Lung (tissue), 12 donors: ENCODE results near the gene CTDSPL. TPM values are rescaled to one million over a fixed set of nuclear protein-coding genes. Genes with fewer than 3 reads are reported as not detected.
"Not testable (repeated sequence)": the region's sequence is repeated elsewhere in the genome, so short reads cannot be mapped to it uniquely, and the experiment has no call there.

Experiments used
- ATAC-seq: fragments of 200-7000 bp; cut with Tn5 transposase; one replicate; pipeline ENCODE4 v1.9.1; 2020; ENCODE audit warnings: moderate number of reproducible peaks; ENCODE audit not compliant: insufficient read depth, low FRiP score
- DNase-seq, 3 donors: peaks; one replicate each; pipeline ENCODE4 v3.0.0-alpha.2; 2013 to 2017
- H3K27ac ChIP-seq, 2 donors: one replicate each; pipeline ENCODE4 v1.5.1; 2013; ENCODE audit warnings: mild to moderate bottlenecking in 2 of 2, moderate library complexity in 2 of 2, control low read depth in 1 of 2, inconsistent platforms in 1 of 2, low read depth in 1 of 2, low read length in 1 of 2
- H3K27me3 ChIP-seq, 3 donors: one replicate each; pipeline ENCODE4 v1.5.1; 2013; ENCODE audit warnings: low read length in 2 of 3; ENCODE audit not compliant: control insufficient read depth in 3 of 3, insufficient read depth in 3 of 3
- H3K36me3 ChIP-seq, 4 donors: one replicate each; pipeline ENCODE4 v1.5.1; 2013; ENCODE audit warnings: low read length in 4 of 4, mild to moderate bottlenecking in 1 of 4, moderate library complexity in 1 of 4; ENCODE audit not compliant: control insufficient read depth in 4 of 4, insufficient read depth in 4 of 4
- H3K4me1 ChIP-seq, 5 donors: one replicate each; pipeline ENCODE4 v1.5.1; 2013; ENCODE audit warnings: low read length in 5 of 5, mild to moderate bottlenecking in 2 of 5, moderate library complexity in 1 of 5; ENCODE audit not compliant: control insufficient read depth in 5 of 5, insufficient read depth in 5 of 5
- H3K4me3 ChIP-seq: one replicate; pipeline ENCODE4 v1.5.1; 2013; ENCODE audit warnings: mild to moderate bottlenecking, control low read depth, moderate library complexity
- H3K9ac ChIP-seq, 2 donors: one replicate each; pipeline ENCODE4 v1.5.1; 2013; ENCODE audit warnings: low read length in 2 of 2, control low read depth in 1 of 2; ENCODE audit not compliant: insufficient read depth in 1 of 2
- H3K9me3 ChIP-seq, 4 donors: one replicate each; pipeline ENCODE4 v1.5.1; 2013; ENCODE audit warnings: low read length in 3 of 4, mild to moderate bottlenecking in 1 of 4, moderate library complexity in 1 of 4; ENCODE audit not compliant: control insufficient read depth in 4 of 4, insufficient read depth in 3 of 4
- CTCF ChIP-seq: IDR thresholded peaks from 2 replicates; pipeline ENCODE4 v1.5.1; 2012; ENCODE audit warnings: mild to moderate bottlenecking; ENCODE audit errors: control extremely low read depth, extremely low read depth
- WGBS, 2 donors: extraction: QIAGEN DNeasy Blood & Tissue Kit; methylation state at CpG; one replicate each; pipeline ENCODE4 v1.1.7; 2013; 5-methylcytosine and 5-hydroxymethylcytosine counted together
- polyA plus RNA-seq, 2 donors: library from polyadenylated mRNA; stranded (reverse); fragments of 200-250 nt; gene quantifications; one replicate each; pipeline ENCODE4 v1.2.1, GENCODE V29; 2013
- total RNA-seq, 2 donors: library from RNA; depleted of rRNA in 1 of 2; stranded (reverse); fragments of >200 nt in 1 of 2; gene quantifications; one replicate each; pipeline ENCODE4 v1.2.1, GENCODE V29; 2014 to 2021
- donor health status: control.
- donor health status: control.
- donor health status: Bipolar disorder and iron deficiency.
- donor health status: healthy.
- donor health status: DM: yes; HTN: yes; CAD: no.

CTDSPL gene
- total and polyA plus RNA-seq, 4 donors = 12.5 to 79.1 (median 33.5) TPM

- no peak for TF ChIP-seq CTCF
- Histone ChIP-seq H3K4me1 (peaks cover 5 to 36% (median 6%) of the 10 kb centered on the region in 5 donors), H3K27me3 (no peaks in the 10 kb centered on the region), H3K4me3 (no peak overlapping the region), H3K9ac (no peak overlapping the region), H3K36me3 (peaks cover 0 to 25% (median 11%) of the 10 kb centered on the region in 4 donors), H3K9me3 (peaks cover 0 to 1% (median 0%) of the 10 kb centered on the region in 4 donors), H3K27ac (no peak overlapping the region)
- WGBS, 2 donors = 89 to 93% methylated on average over 2 of the region's 2 CpGs
- DNase-seq = peak in 2 of 3 donors; percentile 35 to 59
- ATAC-seq = no peak
Observed at GRCh38 chr3:37814547-37814946, 47.1 kb upstream of the CTDSPL start.

GRCh38 chr3:37815156-37815555 lies 46.5 kb upstream of the CTDSPL start:
- not testable (repeated sequence) for DNase-seq, H3K9me3 ChIP-seq, H3K4me3 ChIP-seq, H3K9ac ChIP-seq, H3K27ac ChIP-seq, H3K27me3 ChIP-seq, ATAC-seq
- Histone ChIP-seq H3K4me1 (peaks cover 5 to 33% (median 7%) of the 10 kb centered on the region in 5 donors), H3K36me3 (peaks cover 0 to 31% (median 12%) of the 10 kb centered on the region in 4 donors)
- WGBS, 2 donors = 95 to 98% methylated on average over 9 of the region's 9 CpGs

GRCh38 chr3:37816271-37816670 lies 45.4 kb upstream of the CTDSPL start:
- peaks cover 0 to 1% (median 0%) of the 10 kb centered on the region in 4 donors for H3K9me3 ChIP-seq
- WGBS, 2 donors = 85 to 92% methylated on average over 2 of the region's 2 CpGs
- peaks cover 3 to 24% (median 5%) of the 10 kb centered on the region in 5 donors for H3K4me1 ChIP-seq
- peaks cover 0 to 41% (median 10%) of the 10 kb centered on the region in 4 donors for H3K36me3 ChIP-seq
- ATAC-seq (no peak), DNase-seq (no peak)
- no peak overlapping the region for H3K27ac ChIP-seq
- TF ChIP-seq CTCF = no peak
- H3K4me3 ChIP-seq = no peak overlapping the region
- H3K9ac ChIP-seq = no peak overlapping the region
- no peaks in the 10 kb centered on the region for H3K27me3 ChIP-seq

GRCh38 chr3:37819591-37819990 lies 42.1 kb upstream of the CTDSPL start:
- H3K9ac ChIP-seq = no peak overlapping the region
- 74 to 80% methylated on average over 3 of the region's 3 CpGs for WGBS, 2 donors
- no peak overlapping the region for H3K4me3 ChIP-seq
- peaks cover 0 to 44% (median 9%) of the 10 kb centered on the region in 4 donors for H3K36me3 ChIP-seq
- peak overlapping the region in 1 of 2 donors; percentile 5 for H3K27ac ChIP-seq
- DNase-seq (no peak), ATAC-seq (no peak)
- H3K4me1 ChIP-seq = peaks cover 0 to 3% (median 0%) of the 10 kb centered on the region in 5 donors
- no peaks in the 10 kb centered on the region for H3K27me3 ChIP-seq
- no peak for TF ChIP-seq CTCF
- H3K9me3 ChIP-seq = peaks cover 0 to 1% (median 0%) of the 10 kb centered on the region in 4 donors
